CD4-positive, CD25-positive, alpha-beta regulatory T cell (primary cell): ENCODE results near the gene PPEF2. TPM values are rescaled to one million over a fixed set of nuclear protein-coding genes. Genes with fewer than 3 reads are reported as not detected.
"Not testable (repeated sequence)": the region's sequence is repeated elsewhere in the genome, so short reads cannot be mapped to it uniquely, and the experiment has no call there.

Experiments used
- ATAC-seq, 2 donors: fragments of 150-1000 bp; cut with Tn5 transposase; one replicate each; pipeline ENCODE4 v1.10.0; 2021; ENCODE audit warnings: low read depth in 2 of 2, moderate number of reproducible peaks in 2 of 2, moderate library complexity in 1 of 2
- DNase-seq, 3 donors: peaks; one replicate each; pipeline versions ENCODE4 v3.0.0 to v3.0.0-alpha.2; 2012 to 2022; ENCODE audit warnings: mixed read lengths in 1 of 3
- H3K27ac ChIP-seq: one replicate; pipeline ENCODE4 v1.7.0; 2013; ENCODE audit warnings: mild to moderate bottlenecking, low read length; ENCODE audit not compliant: insufficient read depth, poor library complexity, severe bottlenecking
- H3K27me3 ChIP-seq: one replicate; pipeline ENCODE4 v1.7.0; 2013; ENCODE audit warnings: low read length; ENCODE audit not compliant: control insufficient read depth, insufficient read depth
- H3K36me3 ChIP-seq: one replicate; pipeline ENCODE4 v1.7.0; 2013; ENCODE audit warnings: mild to moderate bottlenecking, low read length, moderate library complexity; ENCODE audit not compliant: control insufficient read depth, insufficient read depth
- H3K4me1 ChIP-seq: 2 replicates; pipeline ENCODE4 v1.7.0; 2013; ENCODE audit warnings: mild to moderate bottlenecking, low read length; ENCODE audit not compliant: insufficient read depth, control insufficient read depth, poor library complexity, severe bottlenecking
- H3K4me3 ChIP-seq: one replicate; pipeline ENCODE4 v1.7.0; 2013; ENCODE audit warnings: low read depth, mild to moderate bottlenecking, low read length, moderate library complexity
- H3K9me3 ChIP-seq, 2 experiments: 1 replicate in 1 of 2; 2 replicates in 1 of 2; pipeline ENCODE4 v1.7.0; 2013; ENCODE audit warnings: low read length in 2 of 2, mild to moderate bottlenecking in 1 of 2, moderate library complexity in 1 of 2; ENCODE audit not compliant: control insufficient read depth in 2 of 2
- H3K27ac Mint-ChIP-seq, 3 donors: one replicate each; pipeline ENCODE4 v1.8.0; 2020 to 2022; ENCODE audit warnings: mild to moderate bottlenecking in 3 of 3, mixed read lengths in 3 of 3, moderate library complexity in 2 of 3
- H3K27me3 Mint-ChIP-seq: one replicate; pipeline ENCODE4 v1.8.0; 2022; ENCODE audit warnings: mild to moderate bottlenecking, mixed read lengths
- H3K36me3 Mint-ChIP-seq: one replicate; pipeline ENCODE4 v1.8.0; 2020; ENCODE audit warnings: mixed read lengths
- H3K4me1 Mint-ChIP-seq, 4 donors: one replicate each; pipeline ENCODE4 v1.8.0; 2020 to 2022; ENCODE audit warnings: mixed read lengths in 4 of 4, mild to moderate bottlenecking in 1 of 4
- H3K4me3 Mint-ChIP-seq, 4 donors: one replicate each; pipeline ENCODE4 v1.8.0; 2020 to 2022; ENCODE audit warnings: mild to moderate bottlenecking in 4 of 4, mixed read lengths in 4 of 4, moderate library complexity in 3 of 4
- H3K9me3 Mint-ChIP-seq, 7 donors: one replicate each; pipeline ENCODE4 v1.8.0; 2020 to 2022; ENCODE audit warnings: mixed read lengths in 7 of 7, mild to moderate bottlenecking in 3 of 7, moderate library complexity in 2 of 7
- polyA plus RNA-seq, 4 donors: library from polyadenylated mRNA; unstranded; fragments of 300-500 nt; fragmentation: Illumina TruSeq; gene quantifications; one replicate each; pipeline ENCODE4 v1.2.3, GENCODE V29; 2021
- total RNA-seq: library from RNA; stranded (reverse); gene quantifications from one replicate; pipeline ENCODE4 v1.2.3, GENCODE V29; 2022

The PPEF2 gene
- total and polyA plus RNA-seq, 5 donors from 2014 or later, result not detected

GRCh38 chr4:75924916-75925315, 22.7 kb upstream of the PPEF2 start:
- DNase-seq, H3K27ac ChIP-seq, H3K4me1 Mint-ChIP-seq, ATAC-seq, H3K4me3 Mint-ChIP-seq, H3K9me3 Mint-ChIP-seq, H3K4me3 ChIP-seq, H3K27ac Mint-ChIP-seq, H3K27me3 Mint-ChIP-seq, H3K27me3 ChIP-seq, H3K9me3 ChIP-seq, H3K4me1 ChIP-seq: not testable (repeated sequence)
- peaks cover 67% of the 10 kb centered on the region for H3K36me3 ChIP-seq
- peaks cover 46% of the 10 kb centered on the region for H3K36me3 Mint-ChIP-seq

GRCh38 chr4:75924309-75924827, 22.1 kb upstream of the PPEF2 start:
- Mint-ChIP-seq H3K27ac (peak overlapping the region in 1 of 3 donors; percentile 14), H3K4me1 (peaks cover 0 to 9% (median 6%) of the 10 kb centered on the region in 4 donors), H3K27me3 (no peaks in the 10 kb centered on the region), H3K4me3 (no peak overlapping the region), H3K9me3 (no peaks in the 10 kb centered on the region), H3K36me3 (peaks cover 46% of the 10 kb centered on the region)
- peaks cover 67% of the 10 kb centered on the region for H3K36me3 ChIP-seq
- H3K4me3 ChIP-seq, result no peak overlapping the region
- ATAC-seq (no peak), DNase-seq (no peak)
- no peaks in the 10 kb centered on the region for H3K4me1 ChIP-seq
- no peaks in the 10 kb centered on the region for H3K27me3 ChIP-seq
- H3K27ac ChIP-seq, result no peak overlapping the region
- no peaks in the 10 kb centered on the region for H3K9me3 ChIP-seq

- Mint-ChIP-seq H3K9me3 (no peaks in the 10 kb centered on the region), H3K4me1 (peaks cover 0 to 6% (median 2%) of the 10 kb centered on the region in 4 donors), H3K27me3 (no peaks in the 10 kb centered on the region), H3K4me3 (no peak overlapping the region), H3K36me3 (peaks cover 44% of the 10 kb centered on the region), H3K27ac (peak overlapping the region in 2 of 3 donors; percentile 44 to 48)
- H3K36me3 ChIP-seq, result peaks cover 71% of the 10 kb centered on the region
- ATAC-seq, result no peak
- no peaks in the 10 kb centered on the region for H3K9me3 ChIP-seq
- no peaks in the 10 kb centered on the region for H3K27me3 ChIP-seq
- no peak overlapping the region for H3K27ac ChIP-seq
- no peak overlapping the region for H3K4me3 ChIP-seq
- DNase-seq, result no peak
- no peaks in the 10 kb centered on the region for H3K4me1 ChIP-seq
Measured at GRCh38 chr4:75922588-75922987, 20.3 kb upstream of the PPEF2 start.

GRCh38 chr4:75921910-75922309, 19.7 kb upstream of the PPEF2 start:
- H3K27ac ChIP-seq, result no peak overlapping the region
- Mint-ChIP-seq H3K27ac (peak overlapping the region in 1 of 3 donors; percentile 65), H3K4me1 (peaks cover 0 to 6% (median 2%) of the 10 kb centered on the region in 4 donors), H3K27me3 (no peaks in the 10 kb centered on the region), H3K36me3 (peaks cover 42% of the 10 kb centered on the region), H3K9me3 (no peaks in the 10 kb centered on the region), H3K4me3 (no peak overlapping the region)
- H3K4me1 ChIP-seq, result no peaks in the 10 kb centered on the region
- no peaks in the 10 kb centered on the region for H3K27me3 ChIP-seq
- H3K4me3 ChIP-seq, result no peak overlapping the region
- H3K36me3 ChIP-seq, result peaks cover 77% of the 10 kb centered on the region
- H3K9me3 ChIP-seq, result no peaks in the 10 kb centered on the region
- DNase-seq, result no peak
- ATAC-seq, result no peak

- no peaks in the 10 kb centered on the region for H3K27me3 ChIP-seq
- no peaks in the 10 kb centered on the region for H3K4me1 ChIP-seq
- H3K27me3 Mint-ChIP-seq, result no peaks in the 10 kb centered on the region
- H3K27ac Mint-ChIP-seq, result no peak overlapping the region
- H3K27ac ChIP-seq, result no peak overlapping the region
- H3K4me3 Mint-ChIP-seq, result no peak overlapping the region
- H3K9me3 ChIP-seq, result no peaks in the 10 kb centered on the region
- ATAC-seq (no peak), DNase-seq (no peak)
- H3K36me3 Mint-ChIP-seq, result peaks cover 43% of the 10 kb centered on the region
- peaks cover 0 to 11% (median 5%) of the 10 kb centered on the region in 4 donors for H3K4me1 Mint-ChIP-seq
- no peaks in the 10 kb centered on the region for H3K9me3 Mint-ChIP-seq
- no peak overlapping the region for H3K4me3 ChIP-seq
- peaks cover 73% of the 10 kb centered on the region for H3K36me3 ChIP-seq
Measured at GRCh38 chr4:75920327-75920726, 18.1 kb upstream of the PPEF2 start.

GRCh38 chr4:75919920-75920319, 17.7 kb upstream of the PPEF2 start:
- no peak overlapping the region for H3K4me3 ChIP-seq
- Mint-ChIP-seq H3K4me3 (no peak overlapping the region), H3K4me1 (peaks cover 0 to 11% (median 4%) of the 10 kb centered on the region in 4 donors), H3K9me3 (no peaks in the 10 kb centered on the region), H3K36me3 (peaks cover 41% of the 10 kb centered on the region), H3K27me3 (no peaks in the 10 kb centered on the region), H3K27ac (no peak overlapping the region)
- no peaks in the 10 kb centered on the region for H3K27me3 ChIP-seq
- H3K27ac ChIP-seq, result no peak overlapping the region
- H3K9me3 ChIP-seq, result no peaks in the 10 kb centered on the region
- peaks cover 75% of the 10 kb centered on the region for H3K36me3 ChIP-seq
- no peak for DNase-seq
- no peaks in the 10 kb centered on the region for H3K4me1 ChIP-seq
- ATAC-seq, result no peak

GRCh38 chr4:75916091-75916661, 13.9 kb upstream of the PPEF2 start:
- ATAC-seq, result peak; percentile 68 to 70
- H3K9me3 Mint-ChIP-seq, result no peaks in the 10 kb centered on the region
- Histone ChIP-seq H3K36me3 (peaks cover 58% of the 10 kb centered on the region), H3K9me3 (no peaks in the 10 kb centered on the region), H3K4me3 (no peak overlapping the region), H3K27me3 (no peaks in the 10 kb centered on the region), H3K4me1 (no peaks in the 10 kb centered on the region), H3K27ac (no peak overlapping the region)
- peaks cover 0 to 6% (median 3%) of the 10 kb centered on the region in 4 donors for H3K4me1 Mint-ChIP-seq
- peak in 2 of 3 donors; percentile 42 to 62 for DNase-seq
- peak overlapping the region in 1 of 3 donors; percentile 60 for H3K27ac Mint-ChIP-seq
- H3K27me3 Mint-ChIP-seq, result no peaks in the 10 kb centered on the region
- no peak overlapping the region for H3K4me3 Mint-ChIP-seq
- H3K36me3 Mint-ChIP-seq, result peaks cover 45% of the 10 kb centered on the region

GRCh38 chr4:75912968-75913367, 10.7 kb upstream of the PPEF2 start:
- Histone ChIP-seq H3K4me3 (no peak overlapping the region), H3K27me3 (no peaks in the 10 kb centered on the region), H3K9me3 (no peaks in the 10 kb centered on the region), H3K27ac (no peak overlapping the region), H3K36me3 (peaks cover 29% of the 10 kb centered on the region), H3K4me1 (no peaks in the 10 kb centered on the region)
- Mint-ChIP-seq H3K27me3 (no peaks in the 10 kb centered on the region), H3K36me3 (peaks cover 40% of the 10 kb centered on the region), H3K27ac (no peak overlapping the region), H3K4me1 (peaks cover 0 to 6% (median 3%) of the 10 kb centered on the region in 4 donors), H3K4me3 (no peak overlapping the region), H3K9me3 (peaks cover 0 to 5% (median 0%) of the 10 kb centered on the region in 7 donors)
- ATAC-seq, result no peak
- DNase-seq, result no peak
